Activated naive CD4-positive, alpha-beta T cell (primary cell): ENCODE measurements around the gene ZNF429.
"Not testable (repeated sequence)": the region's sequence is repeated elsewhere in the genome, so short reads cannot be mapped to it uniquely, and the experiment has no call there.

Experiments
- DNase-seq, 4 experiments: peaks; one replicate each; lab custom pipeline; 2025; lab: John Stamatoyannopoulos, UW

Gene ZNF429

GRCh38 chr19:21505459-21506451 is at the start of gene ZNF429:
ZNF429 (plus strand) TSS chr19:21505602; CDS start chr19:21505772, 170 bp downstream.
- DNase-seq, result peak; percentile 44 to 80 (median 65)

DNA sequence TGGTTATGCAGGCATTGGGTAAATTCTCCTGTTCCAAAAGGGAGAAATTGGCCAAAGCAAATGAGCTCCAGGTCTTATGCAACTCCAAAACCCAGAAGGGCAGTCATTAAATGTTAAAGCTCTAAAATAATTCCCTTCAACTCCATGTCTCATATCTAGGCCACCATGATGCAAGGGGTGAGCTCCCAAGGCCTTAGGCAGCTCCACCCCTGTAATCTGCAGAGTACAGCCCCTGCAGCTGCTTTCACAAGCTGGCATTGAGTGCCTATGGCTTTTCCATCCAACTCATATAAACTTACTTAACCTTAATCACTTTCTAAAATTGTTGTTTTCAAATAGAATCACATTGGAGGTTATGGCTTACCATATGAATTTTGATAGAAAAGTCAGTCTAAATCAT is 44.7 kb upstream of the ZNF429 start:
- DNase-seq, result no peak

- DNase-seq, result no peak
These were observed 42.9 kb upstream of the ZNF429 start for GRCh38 chr19:21462540-21462939.

DNA sequence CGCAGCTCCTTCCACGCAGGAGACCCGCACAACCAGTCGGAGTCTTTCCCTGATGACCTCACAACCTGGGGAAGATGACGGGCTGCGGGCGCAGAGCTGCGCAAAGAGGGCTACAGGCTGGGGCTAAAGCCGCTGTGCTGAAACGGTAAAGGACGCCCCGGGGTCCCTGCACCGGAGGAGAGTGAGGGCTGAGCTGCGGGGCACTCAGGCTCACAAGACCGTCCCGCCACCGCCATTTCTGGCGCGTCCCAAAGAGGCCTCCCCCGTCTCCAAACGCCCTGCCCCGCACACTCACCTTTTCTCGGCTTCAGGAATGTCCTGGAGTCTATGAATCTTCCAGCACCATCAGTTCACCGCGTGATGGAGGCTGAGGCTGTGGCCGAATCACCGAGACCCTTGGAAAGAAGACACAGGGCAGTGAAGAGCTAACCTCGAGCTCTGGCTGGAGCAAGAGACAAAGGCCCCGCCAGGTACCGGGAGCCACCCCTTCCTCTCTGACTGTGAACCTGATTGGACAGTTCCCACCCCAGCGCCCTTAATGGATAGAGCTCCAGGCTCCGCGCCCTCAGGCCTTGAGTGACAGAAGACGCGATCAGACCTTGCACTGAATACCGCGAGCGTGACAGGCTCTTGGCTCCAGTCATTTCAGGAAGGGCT is 41.8 kb upstream of the ZNF429 start:
- DNase-seq, result no peak

GRCh38 chr19:21466627-21467026 is 38.8 kb upstream of the ZNF429 start:
- no peak for DNase-seq

DNA sequence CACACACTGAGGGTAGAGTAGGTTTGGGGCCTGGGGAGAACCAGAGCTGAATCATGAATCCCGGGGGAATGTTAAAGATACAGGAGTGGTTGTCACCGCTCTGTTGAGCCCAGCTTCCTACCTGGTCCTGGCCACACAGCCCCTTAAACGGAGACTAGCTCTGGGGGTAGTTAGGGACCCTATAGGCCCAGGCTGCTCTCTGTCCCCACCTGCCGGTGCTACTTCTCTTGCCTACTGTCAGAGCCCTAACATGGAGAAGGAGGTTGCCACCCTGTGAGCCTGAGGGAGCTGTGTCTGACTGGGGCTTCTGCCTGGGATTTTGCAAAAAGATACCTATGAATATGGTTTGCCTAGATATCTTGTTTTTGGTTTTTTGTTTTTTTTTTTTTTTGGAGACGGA is 36.6 kb upstream of the ZNF429 start:
- no peak for DNase-seq

GRCh38 chr19:21472507-21472906 is 32.9 kb upstream of the ZNF429 start:
- no peak for DNase-seq

DNA sequence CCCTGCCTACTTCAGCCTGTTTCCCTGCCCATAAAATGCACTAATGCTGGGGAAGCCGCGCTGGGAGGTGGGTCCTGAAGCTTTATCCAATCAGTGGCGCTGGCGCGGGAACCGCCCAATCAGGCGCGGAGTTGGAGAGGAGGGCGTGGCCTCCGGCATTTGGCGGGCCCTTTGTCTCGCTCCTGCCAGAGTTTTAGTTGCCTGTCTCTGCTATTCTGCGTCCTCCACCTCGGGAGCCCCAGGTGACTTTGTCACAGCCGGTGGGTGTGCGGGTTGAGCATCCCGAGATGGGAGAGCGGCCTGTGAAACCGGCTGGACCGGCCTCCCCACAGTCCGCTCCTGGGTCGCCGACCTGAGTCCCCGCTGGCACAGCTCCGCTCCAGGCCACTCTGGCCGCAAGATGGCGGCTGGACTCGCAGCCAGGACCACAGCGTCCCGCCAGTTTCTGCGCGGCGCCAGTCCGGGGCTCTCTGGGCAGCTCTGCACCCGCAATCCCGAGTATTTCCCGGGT is 30.7 kb upstream of the ZNF429 start:
- DNase-seq, result peak; percentile 32 to 50 (median 38)

GRCh38 chr19:21482361-21482760 is 23.0 kb upstream of the ZNF429 start:
- not testable (repeated sequence) for DNase-seq

- peak in 3 of 4 experiments; percentile 11 to 53 (median 17) for DNase-seq
These were observed 22.5 kb upstream of the ZNF429 start for GRCh38 chr19:21482863-21483276.

- peak in 3 of 4 experiments; percentile 27 to 49 (median 31) for DNase-seq
These were observed 21.7 kb upstream of the ZNF429 start for GRCh38 chr19:21483589-21484170.

DNA sequence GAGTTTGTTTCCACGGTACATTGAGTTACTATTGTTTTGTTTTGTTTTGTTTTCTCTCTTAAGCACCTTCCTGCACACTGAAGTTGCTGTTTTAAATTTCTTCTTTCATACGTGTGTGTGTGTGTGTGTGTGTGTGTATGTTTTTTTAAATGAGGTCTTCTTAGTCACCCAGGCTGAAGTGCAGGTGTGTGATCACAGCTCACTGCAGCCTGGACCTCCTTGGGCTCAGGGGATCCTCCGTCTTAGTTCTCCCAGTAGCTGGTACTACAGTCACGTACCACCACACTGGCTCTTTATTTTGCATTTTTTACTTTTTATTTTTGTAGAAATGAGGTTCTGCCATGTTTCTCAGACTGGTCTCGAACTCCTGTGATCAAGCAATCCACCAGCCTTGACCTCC is 20.8 kb upstream of the ZNF429 start:
- no peak for DNase-seq

DNA sequence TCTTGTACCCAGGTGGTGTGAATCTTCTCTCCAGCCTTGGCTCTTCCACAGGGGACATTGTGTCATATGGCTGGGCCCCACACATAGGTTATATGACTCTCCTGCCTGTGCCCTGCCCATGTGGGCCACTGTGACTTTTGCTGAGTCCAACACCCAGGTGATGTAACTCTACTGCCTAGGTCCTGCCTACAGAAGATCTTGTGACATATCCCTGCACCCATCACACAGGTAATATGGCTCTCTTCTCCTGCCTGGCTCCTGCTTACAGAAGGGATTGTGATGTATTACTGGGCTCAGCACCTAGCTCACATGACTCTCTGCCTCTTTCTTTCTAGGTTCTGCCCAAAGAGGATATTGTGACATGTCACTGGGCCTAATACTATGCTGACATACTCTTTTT is 19.5 kb upstream of the ZNF429 start:
- DNase-seq, result no peak

DNA sequence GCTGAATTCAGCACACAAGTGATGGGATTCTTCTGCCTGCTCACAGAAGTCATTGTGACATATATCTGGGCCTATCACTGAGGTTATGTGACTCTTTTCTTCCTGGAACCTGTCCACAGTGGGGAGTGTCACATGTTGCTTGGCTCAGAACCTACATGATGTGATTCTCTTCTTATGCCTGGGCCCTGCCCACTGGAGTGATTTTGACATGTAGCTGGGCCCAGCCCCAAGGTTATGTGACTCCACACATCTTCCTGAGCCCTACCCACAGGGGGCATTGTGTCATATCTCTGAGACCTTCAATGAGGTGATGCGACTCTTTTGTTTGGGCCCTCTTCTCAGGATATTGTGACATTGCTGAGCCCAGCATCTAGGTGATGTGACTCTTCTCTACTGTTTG is 17.4 kb upstream of the ZNF429 start:
- DNase-seq, result no peak

GRCh38 chr19:21491146-21491545 is 14.3 kb upstream of the ZNF429 start:
- DNase-seq, result no peak

DNA sequence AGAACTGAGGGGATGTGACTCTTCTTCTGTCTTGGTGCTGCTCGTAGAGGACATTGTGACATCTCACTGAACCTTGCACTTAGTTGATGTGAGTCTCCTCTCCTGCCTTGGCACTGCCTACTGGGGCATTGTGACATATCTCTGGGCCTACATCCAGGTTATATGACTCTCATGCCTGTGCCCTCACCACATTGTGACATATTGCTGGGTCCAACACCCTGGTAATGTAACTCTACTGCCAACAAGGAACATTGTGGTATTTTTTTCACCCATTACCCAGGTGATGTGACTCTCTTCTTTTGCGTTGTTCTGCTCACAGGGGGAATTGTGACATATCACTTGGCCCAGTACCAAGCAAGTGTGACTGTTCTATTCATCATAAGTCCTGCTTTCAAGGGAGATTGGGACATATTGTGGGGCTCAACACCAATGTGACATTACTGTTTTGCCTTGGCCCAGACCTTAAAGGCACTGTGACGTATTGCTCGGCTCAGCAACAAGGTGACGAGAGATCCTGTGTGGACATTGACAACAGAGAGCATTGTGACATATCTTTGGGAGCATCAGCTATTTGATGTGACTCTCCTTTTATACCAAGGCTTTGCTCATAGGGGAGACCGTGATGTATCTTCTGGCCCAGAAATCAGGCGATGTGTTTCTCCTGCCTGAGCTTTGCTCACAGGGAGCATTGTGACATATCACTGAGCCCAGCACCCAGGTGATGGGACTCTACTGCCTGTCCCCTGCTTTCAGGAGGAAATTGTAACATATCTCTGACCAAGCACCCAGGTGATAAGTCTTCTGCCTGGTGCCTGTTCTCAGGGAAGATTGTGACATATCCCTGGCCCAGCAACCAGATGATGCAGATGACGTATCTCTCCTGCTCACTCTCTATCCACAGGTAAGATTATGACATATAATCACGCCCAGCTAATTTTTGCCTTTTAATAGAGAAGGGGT is 12.2 kb upstream of the ZNF429 start:
- DNase-seq, result no peak

DNA sequence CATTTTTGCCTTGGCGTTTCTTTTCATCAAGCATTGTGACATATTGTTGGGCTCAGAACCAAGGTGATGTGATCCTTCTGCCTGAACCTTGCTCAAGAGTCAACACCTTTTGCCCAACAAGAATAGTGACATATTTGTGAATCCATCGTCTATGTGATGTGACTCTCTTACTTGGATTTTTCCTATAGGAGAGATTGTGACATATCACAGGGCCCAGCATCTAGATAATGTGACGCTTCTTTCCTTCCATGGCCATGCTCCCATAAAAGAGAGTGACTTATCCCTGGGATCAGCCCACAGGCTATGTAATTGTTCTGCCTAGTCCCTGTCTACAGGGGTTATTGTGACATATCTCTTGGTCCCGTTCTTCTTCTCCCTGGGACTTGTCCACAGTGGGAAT is 8.5 kb upstream of the ZNF429 start:
- DNase-seq, result no peak

GRCh38 chr19:21498651-21499050 is 6.8 kb upstream of the ZNF429 start:
- no peak for DNase-seq

GRCh38 chr19:21508198-21508597 is 2.8 kb downstream of the ZNF429 start:
- no peak for DNase-seq

GRCh38 chr19:21511058-21511457 is 5.7 kb downstream of the ZNF429 start:
- DNase-seq, result not testable (repeated sequence)

DNA sequence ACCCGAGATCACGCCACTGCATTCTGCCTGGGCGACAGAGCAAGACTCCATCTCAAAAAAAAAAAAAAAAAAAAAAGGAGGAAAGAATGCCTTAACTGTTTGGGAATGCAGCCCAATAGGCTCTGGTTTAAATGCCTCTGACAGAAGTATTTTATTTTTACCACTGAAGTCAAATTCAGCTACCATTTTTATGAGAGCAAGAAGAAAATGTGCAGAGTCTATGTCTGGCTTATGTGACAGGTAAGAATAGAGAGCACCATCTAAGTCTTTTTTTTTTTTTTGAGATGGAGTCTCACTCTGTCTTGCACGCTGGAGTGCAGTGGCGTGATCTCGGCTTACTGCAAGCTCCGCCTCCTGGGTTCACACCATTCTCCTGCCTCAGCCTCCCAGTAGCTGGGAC is 7.2 kb downstream of the ZNF429 start:
- DNase-seq, result not testable (repeated sequence)
